Vagina (tissue), 2 donors: Measurements from ENCODE around the gene ERMAP. TPM values are rescaled to one million over a fixed set of nuclear protein-coding genes. Genes with fewer than 3 reads are reported as not detected.

Source experiments
- DNase-seq, 2 donors: peaks; one replicate each; pipeline ENCODE4 v3.0.0-alpha.2; 2017; ENCODE audit errors: extremely low spot score in 2 of 2
- H3K27ac ChIP-seq: fragments of 200-600 bp; sonication (generic); one replicate; pipeline ENCODE4 v1.5.1; 2019
- H3K27me3 ChIP-seq: fragments of 200-600 bp; sonication (generic); one replicate; pipeline ENCODE4 v1.5.1; 2019
- H3K36me3 ChIP-seq, 2 donors: fragments of 200-600 bp; sonication (generic); one replicate each; pipeline ENCODE4 v1.5.1; 2017 to 2019
- H3K4me1 ChIP-seq: fragments of 200-600 bp; sonication (generic); one replicate; pipeline ENCODE4 v1.5.1; 2019
- H3K4me3 ChIP-seq, 2 donors: fragments of 200-600 bp; sonication (generic); 1 replicate in 1 of 2; 2 replicates in 1 of 2; pipeline ENCODE4 v1.5.1; 2016 to 2019
- H3K9me3 ChIP-seq: fragments of 200-600 bp; sonication (generic); one replicate; pipeline ENCODE4 v1.5.1; 2019
- CTCF ChIP-seq, 3 experiments: fragments of 450-650 bp in 2 of 3; fragments of 200-600 bp in 1 of 3; sonication (generic) in 1 of 3; IDR thresholded peaks; one replicate each; pipeline ENCODE4 v1.5.1; 2017 to 2019; ENCODE audit warnings: antibody characterized with exemption in 3 of 3, mild to moderate bottlenecking in 2 of 3, moderate library complexity in 2 of 3
- POLR2A ChIP-seq, 2 donors: fragments of 450-650 bp; IDR thresholded peaks; one replicate each; pipeline ENCODE4 v1.6.1; 2017; ENCODE audit warnings: antibody characterized with exemption in 2 of 2, mild to moderate bottlenecking in 2 of 2, moderate library complexity in 2 of 2
- POLR2AphosphoS5 ChIP-seq, 2 donors: sonication (generic); formaldehyde crosslinking; IDR thresholded peaks; one replicate each; pipeline ENCODE4 v1.9.0; 2017; ENCODE audit warnings: antibody characterized with exemption in 2 of 2, mild to moderate bottlenecking in 2 of 2, low read depth in 1 of 2; ENCODE audit not compliant: insufficient read depth in 1 of 2
- intact Hi-C: fragments of 100-400 bp; cut with DNase I; formaldehyde crosslinking; loops from one replicate; pipeline ENCODE4 v1.15.1; 2023
- total RNA-seq: library from RNA; depleted of rRNA; stranded (reverse); fragments of >200 nt; gene quantifications from one replicate; pipeline ENCODE4 v1.2.3, GENCODE V29; 2016

ERMAP gene
- 9.3 TPM for total RNA-seq

- Histone ChIP-seq H3K36me3 (peaks cover 0 to 6% of the 10 kb centered on the region in 2 donors), H3K27ac (peak within 1 kb of the TSS; percentile 81), H3K27me3 (no peaks in the 10 kb centered on the region), H3K9me3 (no peaks in the 10 kb centered on the region), H3K4me1 (peaks cover 27% of the 10 kb centered on the region), H3K4me3 (peak within 1 kb of the TSS; percentile 56 to 79)
- DNase-seq: no peak
- TF ChIP-seq POLR2A (IDR thresholded peaks at IDR 0.05) (no peak), POLR2AphosphoS5 (IDR thresholded peaks at IDR 0.05; ENCODE audit: insufficient read depth in 1 of 2, low read depth in 1 of 2) (peak in 1 of 2 donors; percentile 79)
- intact Hi-C loops: no loop called here
Measured at GRCh38 chr1:42816585-42817439, at the start of gene ERMAP, which contains the start of gene SVBP. TSS of gene ERMAP (plus strand) at chr1:42817122. CDS start at chr1:42830449, 13,327 bp downstream. TSS of gene SVBP (minus strand) at chr1:42817397. CDS start at chr1:42816544, 853 bp downstream.

- Histone ChIP-seq H3K4me1 (peaks cover 48% of the 10 kb centered on the region), H3K36me3 (no peaks in the 10 kb centered on the region), H3K4me3 (peak overlapping the region; percentile 78 to 85), H3K27me3 (no peaks in the 10 kb centered on the region), H3K9me3 (no peaks in the 10 kb centered on the region), H3K27ac (peak overlapping the region; percentile 86)
- TF ChIP-seq CTCF (IDR thresholded peaks at IDR 0.05) (no peak), POLR2AphosphoS5 (IDR thresholded peaks at IDR 0.05; ENCODE audit: insufficient read depth in 1 of 2, low read depth in 1 of 2) (no peak), POLR2A (IDR thresholded peaks at IDR 0.05) (no peak)
- no peak for DNase-seq
- intact Hi-C loops: loop anchor here (5.0 kb wide), 1 partner anchor 85 kb away; the partner anchor contains the start of gene YBX1
Measured at GRCh38 chr1:42767510-42768000, 49.4 kb upstream of the ERMAP start.

- Histone ChIP-seq H3K4me3 (peak overlapping the region; percentile 78 to 85), H3K27ac (no peak overlapping the region), H3K9me3 (no peaks in the 10 kb centered on the region), H3K36me3 (no peaks in the 10 kb centered on the region), H3K27me3 (no peaks in the 10 kb centered on the region), H3K4me1 (peaks cover 44% of the 10 kb centered on the region)
- no peak for DNase-seq
- intact Hi-C loops: loop anchor here (5.0 kb wide), 1 partner anchor 86 kb away; the partner anchor contains the start of gene YBX1
- TF ChIP-seq CTCF (IDR thresholded peaks at IDR 0.05) (no peak), POLR2AphosphoS5 (IDR thresholded peaks at IDR 0.05; ENCODE audit: insufficient read depth in 1 of 2, low read depth in 1 of 2) (no peak), POLR2A (IDR thresholded peaks at IDR 0.05) (no peak)
Measured at GRCh38 chr1:42768172-42768571, 48.8 kb upstream of the ERMAP start.

GRCh38 chr1:42769811-42770210, 47.1 kb upstream of the ERMAP start:
- H3K36me3 ChIP-seq: peaks cover 0 to 9% of the 10 kb centered on the region in 2 donors
- no peaks in the 10 kb centered on the region for H3K9me3 ChIP-seq
- H3K4me1 ChIP-seq: peaks cover 30% of the 10 kb centered on the region
- no peak for DNase-seq
- TF ChIP-seq CTCF (IDR thresholded peaks at IDR 0.05) (no peak), POLR2AphosphoS5 (IDR thresholded peaks at IDR 0.05; ENCODE audit: insufficient read depth in 1 of 2, low read depth in 1 of 2) (no peak), POLR2A (IDR thresholded peaks at IDR 0.05) (no peak)
- H3K4me3 ChIP-seq: no peak overlapping the region
- intact Hi-C loops: loop anchor here (5.0 kb wide), 1 partner anchor 88 kb away; the partner anchor contains the start of gene YBX1
- H3K27ac ChIP-seq: no peak overlapping the region
- no peaks in the 10 kb centered on the region for H3K27me3 ChIP-seq

GRCh38 chr1:42773420-42773819, 43.5 kb upstream of the ERMAP start:
- Histone ChIP-seq H3K4me1 (peaks cover 16% of the 10 kb centered on the region), H3K4me3 (no peak overlapping the region), H3K27me3 (no peaks in the 10 kb centered on the region), H3K27ac (no peak overlapping the region), H3K9me3 (no peaks in the 10 kb centered on the region), H3K36me3 (peaks cover 0 to 37% of the 10 kb centered on the region in 2 donors)
- no peak for DNase-seq
- no peak for TF ChIP-seq POLR2A (IDR thresholded peaks at IDR 0.05)
- TF ChIP-seq CTCF (IDR thresholded peaks at IDR 0.05): no peak
- no peak for TF ChIP-seq POLR2AphosphoS5 (IDR thresholded peaks at IDR 0.05; ENCODE audit: insufficient read depth in 1 of 2, low read depth in 1 of 2)
- intact Hi-C loops: no loop called here
